HG02571 (cell line): ENCODE results near the gene IL1B.
A peak's percentile ranks its signal among the peaks of the same experiment; 100 is the strongest.

Experiments
- ATAC-seq: cut with Tn5 transposase; IDR thresholded peaks from one replicate; pipeline ENCODE4 v1.9.1; 2021; ENCODE audit warnings: mild to moderate bottlenecking, moderate library complexity; ENCODE audit not compliant: unreplicated experiment

IL1B gene

GRCh38 chr2:112836695-112837117 lies at the start of gene IL1B:
Gene IL1B (minus strand): TSS chr2:112836779. CDS start chr2:112836229, 550 bp downstream.
- no peak for ATAC-seq

GRCh38 chr2:112886291-112886690 lies 49.7 kb upstream of the IL1B start:
- ATAC-seq: no peak

- ATAC-seq: no peak
Measured at GRCh38 chr2:112885506-112885902, 48.9 kb upstream of the IL1B start.

GRCh38 chr2:112884869-112885505 lies 48.4 kb upstream of the IL1B start:
- no peak for ATAC-seq

- ATAC-seq: no peak
Measured at GRCh38 chr2:112883669-112884068, 47.1 kb upstream of the IL1B start.

- peak; percentile 71 for ATAC-seq
Measured at GRCh38 chr2:112881217-112881985, 44.8 kb upstream of the IL1B start.

GRCh38 chr2:112880696-112881095 lies 44.1 kb upstream of the IL1B start:
- no peak for ATAC-seq

GRCh38 chr2:112880091-112880531 lies 43.5 kb upstream of the IL1B start:
- ATAC-seq: no peak

- ATAC-seq: no peak
Measured at GRCh38 chr2:112879491-112880041, 43.0 kb upstream of the IL1B start.

- ATAC-seq: no peak
Measured at GRCh38 chr2:112877423-112877822, 40.8 kb upstream of the IL1B start.

- ATAC-seq: no peak
Measured at GRCh38 chr2:112876971-112877361, 40.4 kb upstream of the IL1B start.

- ATAC-seq: no peak
Measured at GRCh38 chr2:112876257-112876970, 39.8 kb upstream of the IL1B start.

- no peak for ATAC-seq
Measured at GRCh38 chr2:112870841-112871835, 34.6 kb upstream of the IL1B start.

- ATAC-seq: no peak
Measured at GRCh38 chr2:112869258-112869842, 32.8 kb upstream of the IL1B start.

GRCh38 chr2:112867701-112868631 lies 31.4 kb upstream of the IL1B start:
- no peak for ATAC-seq

- ATAC-seq: no peak
Measured at GRCh38 chr2:112866128-112866835, 29.7 kb upstream of the IL1B start.

- no peak for ATAC-seq
Measured at GRCh38 chr2:112864072-112864471, 27.5 kb upstream of the IL1B start.
